CD4-positive, alpha-beta T cell treated with Interleukin-15 for 1 hour (primary cell): ENCODE data around the gene WDR70.
"Not testable (repeated sequence)": the region's sequence is repeated elsewhere in the genome, so short reads cannot be mapped to it uniquely, and the experiment has no call there.

Experiments used
- DNase-seq: peaks from one replicate; pipeline ENCODE4 v3.0.0-alpha.2; 2020

WDR70 gene

DNA sequence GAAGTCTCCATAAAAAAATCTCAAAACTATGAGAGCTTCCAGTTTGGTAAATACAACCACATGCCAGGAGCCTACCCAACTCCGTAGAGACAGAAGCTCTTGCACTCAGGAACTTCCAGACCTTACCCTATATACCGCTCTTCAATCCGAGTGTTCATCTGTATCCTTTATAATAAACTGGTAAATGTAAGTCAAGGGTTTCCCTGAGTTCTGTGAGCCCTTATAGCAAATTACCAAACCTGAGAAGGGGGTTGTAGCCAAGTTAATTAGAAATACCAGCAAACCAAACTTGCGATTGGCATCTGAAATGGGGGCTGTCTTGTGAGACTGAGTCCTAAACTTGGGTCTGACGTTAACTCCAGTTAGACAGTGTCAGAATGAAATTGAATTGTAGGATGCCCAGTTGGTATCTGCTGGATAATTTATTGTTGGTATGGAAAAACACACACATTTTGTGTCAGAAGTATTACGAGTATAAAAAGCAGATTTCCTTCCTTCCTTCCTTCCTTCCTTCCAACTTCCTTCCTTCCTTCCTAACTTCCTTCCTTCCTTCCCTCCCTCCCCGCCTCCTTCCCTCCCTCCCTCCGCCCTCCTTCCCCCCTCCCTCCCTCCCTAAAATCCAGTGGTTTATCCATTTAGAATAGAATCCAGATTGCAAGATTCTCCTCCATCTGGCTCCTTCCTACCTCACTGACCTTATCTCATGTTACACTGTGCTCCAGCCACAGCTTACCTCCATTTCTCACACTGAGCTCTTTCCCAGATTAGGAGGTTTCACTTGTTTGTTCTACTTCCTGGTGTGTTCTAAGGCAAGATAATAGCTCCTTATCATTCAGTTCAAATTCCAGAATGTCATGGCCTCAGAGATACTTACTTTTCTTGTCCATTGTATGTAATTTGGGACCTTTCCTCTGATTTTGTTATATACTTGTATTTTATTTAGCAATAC lies 196.7 kb downstream of the WDR70 start:
- DNase-seq = no peak

DNA sequence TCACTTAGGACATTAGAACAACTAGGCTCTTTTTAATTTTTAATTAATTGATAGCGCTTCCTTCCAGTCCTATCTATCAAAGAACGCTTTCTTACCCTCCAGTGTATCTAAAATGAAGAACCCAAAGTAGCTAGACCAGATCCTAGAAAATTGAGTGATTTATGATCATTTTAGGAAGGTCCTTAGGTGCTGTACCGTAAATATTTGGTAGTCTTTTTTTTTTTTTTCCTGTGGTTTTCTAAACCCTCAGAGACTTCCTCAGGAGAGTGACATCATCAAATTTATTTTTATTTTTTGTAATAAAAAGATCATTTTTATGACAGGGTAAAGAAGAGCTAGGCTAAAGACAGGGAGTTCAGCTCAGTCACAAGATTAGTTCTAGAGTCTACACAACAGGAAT lies 197.4 kb downstream of the WDR70 start:
- no peak for DNase-seq

DNA sequence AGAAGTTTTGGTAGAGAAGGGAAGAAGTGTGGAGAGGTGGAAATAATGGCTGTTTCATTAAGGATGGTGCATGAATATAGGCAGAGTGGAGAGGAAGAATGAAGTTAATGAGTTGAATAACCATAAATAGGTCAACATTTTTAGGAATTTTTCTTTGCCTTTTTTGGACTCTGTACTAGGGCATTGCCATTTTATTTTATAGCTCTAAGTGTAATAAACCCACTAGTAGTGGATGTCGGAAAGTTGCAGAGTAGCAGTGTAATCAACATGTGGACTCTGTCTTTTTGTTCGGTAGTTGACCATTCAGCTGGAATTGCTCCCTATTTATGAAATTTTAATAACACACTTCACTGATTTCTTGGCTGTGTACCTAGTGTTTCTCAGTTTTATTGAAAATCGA lies 199.1 kb downstream of the WDR70 start:
- DNase-seq = no peak

DNA sequence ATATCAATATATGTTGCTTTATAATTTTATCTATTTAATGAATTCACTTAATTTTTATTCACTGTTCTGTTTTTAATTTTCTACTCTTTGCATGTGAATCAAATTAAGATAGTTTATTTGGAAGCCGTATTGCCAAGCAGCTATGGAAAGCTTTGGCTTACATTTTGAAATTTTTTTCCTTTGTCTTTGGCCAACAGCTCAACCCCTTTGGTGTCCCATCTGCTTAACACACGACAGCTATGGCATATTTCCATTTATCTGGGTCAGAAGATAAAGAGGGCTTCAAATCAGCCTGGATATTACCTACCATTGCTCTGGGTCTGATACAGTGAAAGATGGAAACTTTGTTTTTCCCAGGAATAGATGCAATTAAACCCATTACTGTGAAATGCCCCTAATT lies 201.0 kb downstream of the WDR70 start:
- DNase-seq = no peak

DNA sequence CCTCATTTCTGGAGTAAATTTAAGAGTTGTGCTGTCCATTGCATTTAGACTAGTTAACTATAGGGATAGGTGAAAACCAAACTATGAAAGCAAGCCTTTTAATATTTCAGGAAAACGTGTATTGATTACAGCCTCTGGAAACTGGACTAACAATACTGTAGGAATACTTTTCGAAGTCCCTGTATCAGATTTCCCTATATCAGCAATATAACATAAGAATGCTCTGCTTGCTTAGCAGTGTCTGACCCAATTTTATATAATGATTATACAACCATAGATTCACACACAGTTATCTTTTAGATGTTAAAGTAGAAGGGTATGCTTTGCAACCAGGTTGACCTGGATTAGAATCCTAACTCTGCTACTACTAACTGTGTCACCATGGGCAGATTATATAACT lies 203.1 kb downstream of the WDR70 start:
- no peak for DNase-seq

DNA sequence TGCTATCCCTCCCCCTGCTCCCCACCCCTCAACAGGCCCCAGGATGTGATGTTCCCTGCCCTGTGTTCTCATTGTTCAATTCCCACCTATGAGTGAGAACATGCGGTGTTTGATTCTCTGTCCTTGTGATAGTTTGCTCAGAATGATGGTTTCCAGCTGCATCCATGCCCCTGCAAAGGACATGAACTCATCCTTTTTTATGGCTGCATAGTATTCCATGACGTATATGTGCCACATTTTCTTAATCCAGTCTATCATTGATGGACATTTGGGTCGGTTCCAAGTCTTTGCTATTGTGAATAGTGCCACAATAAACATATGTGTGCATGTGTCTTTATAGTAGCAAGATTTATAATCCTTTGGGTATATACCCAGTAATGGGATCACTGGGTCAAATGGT lies 214.2 kb downstream of the WDR70 start:
- not testable (repeated sequence) for DNase-seq

DNA sequence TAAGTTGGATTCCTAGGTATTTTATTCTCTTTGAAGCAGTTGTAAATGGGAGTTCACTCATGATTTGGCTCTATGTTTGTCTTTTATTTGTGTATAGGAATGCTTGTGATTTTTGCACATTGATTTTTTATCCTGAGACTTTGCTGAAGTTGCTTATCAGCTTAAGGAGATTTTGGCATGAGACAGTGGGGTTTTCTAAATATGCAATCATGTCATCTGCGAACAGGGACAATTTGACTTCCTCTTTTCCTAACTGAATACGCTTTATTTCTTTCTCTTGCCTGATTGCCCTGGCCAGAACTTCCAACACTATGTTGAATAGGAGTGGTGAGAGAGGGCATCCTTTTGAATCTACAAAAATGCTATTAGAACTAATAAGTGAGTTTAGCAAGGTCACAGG lies 215.7 kb downstream of the WDR70 start:
- DNase-seq = not testable (repeated sequence)

DNA sequence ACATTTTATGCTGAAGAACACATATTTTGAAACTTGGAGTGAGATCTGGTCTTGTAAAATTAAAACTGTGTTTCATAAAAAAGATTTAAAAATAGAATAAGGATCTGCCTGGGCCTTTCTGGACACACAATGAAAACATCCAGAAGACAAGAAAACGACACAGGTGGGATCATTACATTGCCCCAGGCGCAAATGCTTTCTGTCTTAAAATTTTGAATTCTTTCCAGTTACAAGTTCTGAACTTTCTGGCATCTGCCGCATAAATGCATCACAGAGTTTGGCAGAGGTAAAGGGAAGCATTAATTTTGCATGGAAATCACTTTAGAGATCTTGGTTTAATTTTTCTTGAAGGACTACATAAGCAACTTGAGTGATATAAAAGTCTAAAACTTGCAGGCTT lies 219.6 kb downstream of the WDR70 start:
- no peak for DNase-seq

DNA sequence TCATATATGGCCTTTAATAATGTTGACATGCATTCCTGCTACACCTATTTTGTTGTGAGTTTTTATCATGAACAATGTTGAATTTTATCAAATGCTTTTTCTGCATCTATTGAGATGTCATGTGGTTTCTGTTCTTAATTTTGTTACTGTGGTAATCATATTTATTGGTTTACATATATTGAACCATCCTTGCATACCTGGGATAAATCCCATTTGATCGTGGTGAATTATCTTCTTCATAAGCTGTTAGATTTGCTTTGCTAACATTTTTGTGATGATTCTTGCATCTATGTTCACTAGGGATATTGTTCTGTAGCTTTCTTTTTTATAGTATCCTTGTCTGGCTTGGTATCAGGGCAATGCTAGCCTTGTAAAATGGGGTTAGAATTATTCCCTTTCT lies 222.0 kb downstream of the WDR70 start:
- no peak for DNase-seq

DNA sequence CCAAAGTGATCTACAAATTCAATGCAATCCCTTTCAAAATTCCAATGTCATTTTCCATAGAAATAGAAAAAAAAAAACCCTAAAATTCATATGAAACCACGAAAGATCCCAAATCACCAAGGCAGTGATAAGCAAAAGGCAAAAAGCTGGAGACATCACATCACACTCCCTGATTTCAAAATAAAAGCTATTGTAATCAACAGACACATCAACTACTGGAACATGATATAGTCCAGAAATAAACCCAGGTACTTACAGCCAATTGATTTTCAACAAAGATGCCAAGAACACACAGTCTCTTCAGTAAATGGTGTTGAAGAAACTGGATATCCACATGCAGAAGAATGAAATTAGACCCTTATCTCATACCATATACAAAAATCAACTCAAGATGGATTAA lies 224.0 kb downstream of the WDR70 start:
- no peak for DNase-seq

DNA sequence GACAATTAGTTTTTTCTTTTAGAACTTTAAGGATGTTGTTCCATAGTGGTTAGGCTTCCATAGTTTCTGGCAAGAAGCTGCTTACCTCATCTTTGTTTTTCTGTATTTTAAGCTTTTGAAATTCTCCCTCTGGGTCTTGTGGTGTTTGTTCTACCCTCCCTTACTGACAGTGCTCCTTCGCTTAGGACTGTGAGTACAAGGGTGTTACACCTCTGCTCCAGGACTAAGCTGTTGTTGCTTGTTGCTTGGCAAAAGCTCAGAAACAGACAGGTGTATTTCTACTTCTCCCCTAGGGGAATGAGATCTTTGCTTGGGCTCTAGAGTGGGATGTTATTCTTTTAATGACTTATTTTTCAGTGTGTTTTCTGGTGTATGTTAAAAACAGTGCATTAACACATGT lies 225.2 kb downstream of the WDR70 start:
- no peak for DNase-seq

DNA sequence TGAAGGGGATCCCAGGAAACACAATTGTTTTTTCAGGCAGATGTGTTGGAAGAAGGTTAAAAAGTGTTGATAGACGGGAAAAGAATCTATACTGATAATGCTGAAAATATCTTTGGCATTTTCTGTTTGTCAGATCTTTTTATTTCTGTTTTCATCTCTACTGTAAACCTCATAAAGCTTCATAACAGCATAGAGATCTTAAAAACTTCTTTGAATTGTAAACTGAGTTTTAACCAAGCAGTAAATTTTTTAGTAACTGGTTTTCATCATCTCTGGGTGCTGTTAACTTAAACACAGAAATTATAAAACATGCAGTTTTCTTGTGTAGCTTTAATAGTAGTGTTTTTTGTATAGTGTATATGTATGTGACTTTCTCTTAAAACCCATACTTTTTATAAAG lies 227.0 kb downstream of the WDR70 start:
- DNase-seq = no peak

DNA sequence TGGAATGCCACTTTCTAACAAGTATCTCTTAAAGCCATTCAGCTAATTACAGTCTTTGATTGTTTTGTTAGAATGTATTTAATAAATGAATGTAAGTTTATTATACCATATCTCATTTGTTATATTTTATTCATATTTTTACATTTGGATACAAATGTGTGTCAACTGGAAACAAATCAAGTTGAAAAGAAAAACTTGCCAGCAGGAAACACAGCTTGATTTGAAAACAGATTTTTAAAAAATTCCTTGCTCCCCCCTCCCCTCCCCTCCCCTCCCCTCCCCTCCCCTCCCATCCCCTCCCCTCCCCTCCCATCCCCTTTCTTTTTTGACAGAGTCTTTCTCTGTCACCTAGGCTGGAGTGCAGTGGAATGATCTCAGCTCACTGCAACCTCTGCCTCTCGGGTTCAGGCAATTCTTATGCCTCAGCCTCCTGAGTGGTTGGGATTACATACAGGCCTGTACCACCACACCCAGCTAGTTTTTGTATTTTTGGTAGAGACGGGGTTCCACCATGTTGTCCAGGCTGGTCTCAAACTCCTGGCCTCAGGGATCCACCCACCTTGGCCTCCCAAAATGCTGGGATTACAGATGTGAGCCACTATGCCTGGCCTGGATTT lies 227.6 kb downstream of the WDR70 start:
- no peak for DNase-seq

DNA sequence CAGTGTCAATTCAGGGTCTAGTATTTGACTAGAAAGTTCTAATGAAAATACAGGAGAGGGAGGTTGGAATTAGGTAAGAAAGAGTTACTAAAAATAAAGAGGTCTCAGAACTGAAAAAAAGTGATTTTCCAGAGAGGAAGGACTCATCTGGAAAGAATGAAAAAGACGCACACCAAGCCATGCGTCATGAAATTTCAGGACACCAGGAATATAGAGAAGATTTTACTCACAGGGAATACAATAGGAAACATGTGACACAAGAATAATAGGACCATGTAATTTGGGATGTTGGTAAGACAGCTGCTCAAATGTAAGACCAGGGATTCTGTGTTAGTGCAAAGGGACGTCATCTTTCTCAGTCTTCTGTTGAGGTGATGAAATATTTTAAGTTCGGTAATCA lies 236.1 kb downstream of the WDR70 start:
- DNase-seq = no peak

DNA sequence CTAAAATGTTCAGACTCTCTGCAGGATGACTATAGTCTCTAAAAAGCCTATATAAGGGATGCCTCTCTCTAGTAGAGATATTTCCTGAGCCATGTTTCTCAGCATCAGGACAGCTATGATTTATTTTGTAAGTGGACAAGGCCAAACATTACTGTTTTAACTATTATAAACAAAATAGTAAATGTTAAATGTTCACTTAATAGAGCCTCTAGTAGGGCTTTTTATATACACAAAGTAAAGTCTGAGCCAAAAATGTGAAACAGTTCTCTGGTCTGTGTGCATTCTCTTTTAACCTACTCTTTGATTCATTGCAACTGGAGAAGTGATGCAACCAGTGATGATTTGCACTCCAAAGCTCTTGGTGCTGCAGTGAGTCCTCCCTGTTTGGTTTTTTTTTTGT lies 240.2 kb downstream of the WDR70 start:
- no peak for DNase-seq

DNA sequence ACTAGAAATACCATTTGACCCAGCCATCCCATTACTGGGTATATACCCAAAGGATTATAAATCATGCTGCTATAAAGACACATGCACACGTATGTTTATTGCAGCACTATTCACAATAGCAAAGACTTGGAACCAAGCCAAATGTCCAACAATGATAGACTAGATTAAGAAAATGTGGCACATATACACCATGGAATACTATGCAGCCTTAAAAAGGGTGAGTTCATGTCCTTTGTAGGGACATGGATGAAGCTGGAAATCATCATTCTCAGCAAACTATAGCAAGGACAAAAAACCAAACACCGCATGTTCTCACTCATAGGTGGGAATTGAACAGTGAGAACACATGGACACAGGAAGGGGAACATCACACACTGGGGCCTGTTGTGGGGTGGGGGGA lies 243.2 kb downstream of the WDR70 start:
- not testable (repeated sequence) for DNase-seq

DNA sequence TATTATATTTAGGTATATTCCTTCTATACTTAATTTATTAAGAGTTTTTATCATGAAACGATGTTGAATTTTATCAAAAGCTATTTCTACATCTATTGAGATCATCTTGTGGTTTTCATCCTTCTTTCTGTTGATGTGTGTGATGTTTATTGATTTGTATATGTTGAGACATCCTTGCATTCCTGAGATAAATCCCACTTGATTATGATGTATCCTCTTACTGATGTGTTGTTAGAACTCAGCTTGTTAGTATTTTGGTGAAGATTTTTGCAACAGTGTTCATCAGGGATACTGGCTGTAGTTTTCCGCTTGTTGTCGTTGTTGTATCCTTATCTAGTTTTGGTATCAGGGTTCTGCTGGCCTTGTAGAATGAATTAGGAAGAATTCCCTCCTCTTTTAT lies 247.1 kb downstream of the WDR70 start:
- DNase-seq = no peak

DNA sequence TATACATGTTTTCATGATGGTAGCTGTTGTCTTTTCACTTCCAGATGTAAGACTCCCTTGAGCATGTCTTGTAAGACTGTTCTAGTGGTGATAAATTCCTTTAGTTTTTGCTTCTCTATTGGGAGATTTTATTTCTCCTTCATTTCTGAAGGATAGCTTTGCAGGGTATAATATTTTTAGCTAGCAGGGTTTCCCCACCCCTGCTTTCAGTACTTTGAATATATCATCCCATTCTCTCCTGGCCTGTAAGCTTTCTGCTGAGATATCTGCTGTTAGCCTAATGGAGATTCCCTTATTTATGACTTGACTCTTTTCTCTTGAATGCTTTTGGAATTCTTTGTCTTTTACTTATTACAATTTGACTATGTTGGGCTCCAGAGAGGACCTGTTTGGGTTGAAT lies 249.8 kb downstream of the WDR70 start:
- DNase-seq = no peak

DNA sequence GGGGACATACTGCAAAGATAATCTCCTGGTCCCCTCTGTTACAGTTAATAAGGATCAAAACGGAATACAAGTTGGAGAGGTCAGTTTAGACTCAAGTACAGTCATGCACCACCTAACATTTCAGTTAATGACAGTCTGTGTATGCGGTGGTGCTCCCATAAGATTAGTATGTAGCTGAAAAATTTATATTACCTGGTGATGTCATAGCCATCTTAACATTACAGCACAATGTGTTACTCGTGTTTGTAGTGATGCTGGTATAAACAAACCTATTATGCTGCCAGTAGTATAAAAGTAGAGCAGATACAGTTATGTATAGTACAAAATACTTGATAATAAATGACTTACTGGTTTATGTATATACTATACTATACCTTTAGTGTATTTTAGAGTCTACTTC lies 252.8 kb downstream of the WDR70 start:
- no peak for DNase-seq

DNA sequence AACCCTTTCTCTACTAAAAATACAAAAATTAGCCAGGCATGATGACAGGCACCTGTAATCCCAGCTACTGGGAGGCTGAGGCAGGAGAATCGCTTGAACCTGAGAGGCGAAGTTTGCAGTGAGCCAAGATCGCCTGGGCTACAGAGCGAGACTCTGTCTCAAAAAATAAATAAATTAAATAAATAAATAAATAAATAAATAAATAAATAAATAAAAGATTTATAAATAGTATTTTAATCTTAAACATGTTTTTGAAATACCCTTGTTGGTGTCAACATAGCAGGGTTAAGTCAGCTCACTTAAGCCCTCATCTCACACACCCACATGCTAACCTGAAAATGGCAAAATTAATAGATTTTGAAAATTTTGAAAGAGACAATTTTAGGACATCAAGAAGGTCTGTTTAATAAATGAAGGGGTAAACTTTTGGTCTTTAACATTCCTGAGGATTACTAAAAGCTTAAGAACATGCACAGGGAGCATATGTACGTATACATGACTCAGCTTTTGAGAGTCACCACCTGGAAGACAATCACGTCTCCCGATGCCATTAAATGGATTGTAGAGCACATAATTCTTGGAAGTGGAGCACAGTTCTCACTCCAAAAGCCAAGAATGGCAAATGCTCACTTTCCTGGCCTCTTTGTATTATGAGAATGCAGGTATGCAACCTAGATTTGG lies 258.2 kb downstream of the WDR70 start:
- DNase-seq = no peak

DNA sequence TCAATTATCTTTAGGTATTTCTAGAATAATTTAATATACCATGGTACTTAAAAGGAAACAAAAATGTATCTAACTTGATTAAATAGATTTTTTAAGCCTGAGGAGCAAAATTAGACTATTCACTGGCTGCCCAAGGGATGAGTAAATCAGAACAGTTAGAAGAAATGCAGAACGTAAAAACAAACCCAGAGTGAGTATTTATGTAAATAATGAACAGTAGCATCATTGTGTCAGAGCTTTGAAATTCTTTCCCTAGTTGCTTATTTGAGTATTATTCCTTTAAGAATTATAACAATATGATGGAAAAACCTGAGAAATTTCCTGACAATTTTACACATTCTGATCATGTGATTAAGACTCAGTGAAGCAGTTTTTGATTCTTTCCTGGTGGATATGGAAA lies 259.8 kb downstream of the WDR70 start:
- DNase-seq = no peak

DNA sequence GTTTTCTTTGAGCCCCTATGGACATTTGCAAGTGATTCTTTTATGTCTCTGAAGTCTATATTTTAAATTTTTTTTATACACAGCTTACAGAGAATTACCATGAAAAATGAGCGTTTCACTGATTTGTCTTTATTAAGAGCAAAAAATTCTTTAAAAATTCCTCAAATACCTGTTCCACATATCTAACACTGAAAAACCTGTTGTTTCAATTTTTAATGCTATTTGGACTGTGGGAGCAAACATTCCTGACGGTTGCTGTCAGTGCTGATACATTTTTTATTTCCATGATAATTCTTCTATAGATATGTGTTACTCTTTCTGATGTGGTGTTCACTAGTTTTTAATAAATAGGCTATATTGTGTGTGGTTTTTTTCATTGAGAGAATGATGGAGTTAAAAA lies 261.0 kb downstream of the WDR70 start:
- DNase-seq = no peak

DNA sequence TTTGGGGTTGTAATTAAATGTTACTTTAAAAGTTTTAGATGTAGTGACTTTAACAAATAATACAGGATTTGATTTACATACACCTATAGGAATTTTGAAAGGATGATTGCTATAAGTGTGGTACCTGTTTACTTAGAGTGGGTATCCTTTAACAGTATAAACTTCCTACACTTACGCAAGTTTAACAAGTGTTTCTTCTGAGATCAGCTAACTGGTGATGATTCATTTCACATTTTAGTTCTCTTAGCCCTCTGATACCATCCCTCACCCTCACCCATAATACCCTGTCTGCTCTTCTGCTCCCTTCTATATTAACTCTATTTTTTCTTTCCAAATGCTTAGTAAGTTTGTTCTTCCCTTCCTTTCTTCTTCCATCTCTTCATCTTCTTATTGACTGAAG lies 262.8 kb downstream of the WDR70 start:
- no peak for DNase-seq

DNA sequence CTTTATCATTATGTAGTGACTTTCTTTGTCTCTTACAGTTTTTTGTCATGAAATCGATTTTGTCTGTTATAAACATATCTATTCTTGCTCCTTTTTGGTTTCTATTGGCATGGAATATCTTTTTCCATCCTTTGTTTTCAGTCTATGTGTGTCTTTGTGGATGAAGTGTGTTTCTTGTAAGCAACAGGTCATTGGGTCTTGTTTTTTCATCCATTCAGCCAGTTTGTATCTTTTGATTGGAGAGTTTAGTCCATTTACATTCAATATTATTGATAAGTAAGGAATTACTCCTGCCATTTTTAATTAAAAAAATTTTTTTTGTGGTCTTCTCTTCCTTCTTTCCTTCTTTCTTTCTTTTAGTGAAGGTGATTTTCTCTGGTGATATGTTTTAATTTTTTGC lies 266.6 kb downstream of the WDR70 start:
- no peak for DNase-seq
